AG04449 (cell line): ENCODE data around the gene JAKMIP1.

Source experiments
- CTCF ChIA-PET: fragments of 350-600 bp; formaldehyde crosslinking; extraction: SDS; loops from one replicate; lab custom pipeline; 2021; ENCODE audit warnings: antibody characterized with exemption; lab: Yijun Ruan, JAX
- POLR2A ChIA-PET: fragments of 400-600, 350-600 bp; formaldehyde crosslinking; extraction: SDS; loops from one replicate; lab custom pipeline; 2020; ENCODE audit warnings: antibody characterized with exemption, inconsistent platforms; lab: Yijun Ruan, JAX
- DNase-seq: peaks from one replicate; pipeline ENCODE4 v3.0.0-alpha.2; 2010; ENCODE audit warnings: low read depth, low spot score
- H3K4me3 ChIP-seq: 2 replicates; pipeline ENCODE4 v1.5.1; 2011; ENCODE audit warnings: low read depth, mild to moderate bottlenecking, control low read depth, low read length
- TF ChIP-seq, protein P1 (sequence below): IDR thresholded peaks from one replicate; pipeline ENCODE4 v1.5.1; 2011; ENCODE audit warnings: mild to moderate bottlenecking, moderate library complexity, low read length, control low read depth, inconsistent platforms; ENCODE audit not compliant: insufficient read depth; ENCODE audit errors: missing control alignments

JAKMIP1 gene

DNA sequence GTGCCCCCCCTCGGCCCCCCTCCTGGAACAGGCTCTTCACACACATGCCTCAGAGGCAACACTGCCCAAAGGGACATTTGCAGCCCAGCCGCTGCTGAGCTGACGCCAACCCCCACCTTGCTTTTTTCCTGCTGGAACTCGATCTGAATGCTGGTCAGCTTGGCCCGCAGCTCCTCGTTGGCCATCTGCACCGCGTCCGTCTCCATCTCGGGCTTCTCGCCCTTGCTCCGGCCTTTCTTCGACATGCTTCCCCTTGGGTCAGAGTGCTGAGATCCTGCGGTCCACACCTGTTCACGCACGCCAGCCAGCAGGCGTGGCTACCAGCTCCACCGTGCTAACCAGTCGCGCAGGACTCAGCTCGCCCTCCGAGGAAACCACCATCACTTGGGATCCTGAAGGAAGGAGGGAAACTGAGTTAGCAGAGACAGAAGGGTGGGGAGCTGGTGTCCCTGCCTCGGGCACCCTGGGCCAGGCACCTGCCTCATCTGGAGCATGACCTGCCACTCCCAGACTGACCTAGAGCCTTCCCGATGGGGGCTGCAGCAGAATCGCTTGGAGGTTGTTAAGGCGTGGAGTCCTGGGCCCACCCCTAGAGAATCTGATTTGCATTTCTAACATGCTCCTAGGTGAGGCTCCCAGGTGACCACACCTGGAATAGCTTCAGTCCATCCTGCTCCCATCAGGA lies 87.6 kb downstream of the JAKMIP1 start:
- TF ChIP-seq, protein P1, sequence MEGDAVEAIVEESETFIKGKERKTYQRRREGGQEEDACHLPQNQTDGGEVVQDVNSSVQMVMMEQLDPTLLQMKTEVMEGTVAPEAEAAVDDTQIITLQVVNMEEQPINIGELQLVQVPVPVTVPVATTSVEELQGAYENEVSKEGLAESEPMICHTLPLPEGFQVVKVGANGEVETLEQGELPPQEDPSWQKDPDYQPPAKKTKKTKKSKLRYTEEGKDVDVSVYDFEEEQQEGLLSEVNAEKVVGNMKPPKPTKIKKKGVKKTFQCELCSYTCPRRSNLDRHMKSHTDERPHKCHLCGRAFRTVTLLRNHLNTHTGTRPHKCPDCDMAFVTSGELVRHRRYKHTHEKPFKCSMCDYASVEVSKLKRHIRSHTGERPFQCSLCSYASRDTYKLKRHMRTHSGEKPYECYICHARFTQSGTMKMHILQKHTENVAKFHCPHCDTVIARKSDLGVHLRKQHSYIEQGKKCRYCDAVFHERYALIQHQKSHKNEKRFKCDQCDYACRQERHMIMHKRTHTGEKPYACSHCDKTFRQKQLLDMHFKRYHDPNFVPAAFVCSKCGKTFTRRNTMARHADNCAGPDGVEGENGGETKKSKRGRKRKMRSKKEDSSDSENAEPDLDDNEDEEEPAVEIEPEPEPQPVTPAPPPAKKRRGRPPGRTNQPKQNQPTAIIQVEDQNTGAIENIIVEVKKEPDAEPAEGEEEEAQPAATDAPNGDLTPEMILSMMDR: no peak
- ChIA-PET POLR2A (no interaction called here), CTCF (no interaction called here)
- H3K4me3 ChIP-seq: no peak overlapping the region
- DNase-seq: no peak

DNA sequence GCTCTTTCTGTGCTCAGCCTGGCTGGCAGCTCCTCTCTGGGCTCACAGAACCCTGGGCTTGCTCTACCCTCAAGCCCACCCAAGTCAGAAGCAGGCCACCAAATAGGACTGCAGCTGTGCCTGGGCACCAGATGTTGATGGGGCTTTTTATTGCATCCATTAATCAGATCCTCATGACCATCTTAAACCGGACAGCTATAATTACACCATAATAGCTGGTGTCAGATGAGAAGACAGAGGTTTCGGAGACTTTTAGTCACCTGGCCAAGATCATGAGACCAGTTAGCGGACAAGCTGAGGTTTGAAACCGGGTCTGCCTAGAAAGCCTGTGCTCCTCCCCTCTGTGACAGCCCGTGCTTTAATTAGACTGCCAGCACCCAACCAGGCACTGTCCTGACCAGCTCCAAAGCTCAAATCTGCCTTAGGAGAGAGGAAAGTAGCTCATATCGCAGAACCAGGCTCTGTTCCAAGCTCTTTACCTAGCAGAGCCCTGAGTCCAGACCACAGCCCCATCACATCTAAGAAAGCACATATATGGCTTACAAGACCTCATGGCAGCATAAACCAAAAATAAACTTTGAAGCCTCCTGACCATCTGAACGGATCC lies 88.9 kb downstream of the JAKMIP1 start:
- DNase-seq: no peak
- ChIA-PET POLR2A (no interaction called here), CTCF (no interaction called here)
- no peak overlapping the region for H3K4me3 ChIP-seq
- TF ChIP-seq, protein P1: no peak

DNA sequence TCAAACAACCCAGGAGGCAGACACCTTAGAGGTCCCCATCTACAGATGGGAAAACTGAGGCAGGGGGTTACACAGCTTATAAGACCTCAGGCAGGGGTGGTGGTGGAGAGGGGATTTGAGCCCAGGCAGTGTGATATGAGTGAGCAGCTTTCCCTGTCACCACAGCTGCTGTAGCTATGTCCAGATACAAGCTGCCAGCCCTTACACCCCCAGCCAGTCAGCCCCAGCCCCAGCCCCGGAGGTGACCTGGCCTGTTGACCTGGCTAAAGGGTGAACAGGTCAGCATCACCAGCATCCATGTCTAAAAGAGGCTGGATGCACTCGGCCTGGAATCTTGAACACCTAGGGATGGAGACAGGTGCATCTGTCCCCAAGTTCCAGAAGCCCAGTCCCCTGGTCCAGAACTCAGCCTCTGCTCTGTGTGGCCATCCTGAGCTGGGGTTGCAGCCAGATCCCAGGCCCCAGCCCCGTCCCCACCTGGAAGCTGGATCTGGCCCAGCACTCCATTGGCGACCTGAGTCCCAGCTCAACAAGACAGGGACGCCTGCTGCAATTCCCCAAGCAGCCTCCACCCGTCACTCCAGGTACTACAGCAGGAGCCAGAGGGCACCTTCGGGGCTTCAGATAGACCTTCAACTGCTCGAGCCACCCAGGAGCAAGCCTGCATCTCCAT lies 89.5 kb downstream of the JAKMIP1 start:
- CTCF ChIA-PET: no interaction called here
- no peak overlapping the region for H3K4me3 ChIP-seq

DNA sequence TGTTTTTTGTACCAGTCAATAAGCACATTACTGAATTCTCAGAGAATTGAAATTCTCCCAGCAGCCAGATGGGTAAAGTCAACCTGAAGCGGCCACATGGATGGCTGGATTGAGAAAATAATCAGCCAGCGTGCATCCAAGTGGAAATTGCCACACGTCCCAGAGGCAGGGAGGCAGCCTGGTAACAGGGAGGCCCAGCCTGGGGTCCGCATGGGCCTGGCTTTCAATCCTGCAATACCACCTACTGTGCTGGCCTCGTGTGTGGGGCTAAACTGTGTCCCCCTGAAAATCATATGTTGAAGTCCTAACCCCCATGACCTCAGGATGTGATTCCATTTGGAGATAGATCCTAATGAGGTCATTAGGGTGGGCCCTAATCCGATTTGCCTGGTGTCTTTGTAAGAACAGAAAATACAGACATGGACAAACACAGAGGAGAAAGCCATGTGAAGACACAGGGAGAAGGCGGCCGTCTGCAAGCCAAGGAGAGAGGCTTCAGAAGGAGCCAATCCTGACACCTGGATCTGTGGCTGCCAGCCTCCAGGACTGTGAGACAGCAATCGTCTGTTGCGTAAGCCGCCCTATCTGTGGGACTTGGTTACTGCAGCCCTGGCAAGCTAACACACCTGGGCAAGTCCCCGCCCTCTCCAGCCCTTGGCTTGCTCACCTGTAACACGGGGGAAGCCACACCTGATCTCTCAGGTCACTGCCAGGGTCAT lies 90.3 kb downstream of the JAKMIP1 start:
- DNase-seq: no peak
- ChIA-PET CTCF (no interaction called here), POLR2A (no interaction called here)
- TF ChIP-seq, protein P1: no peak
- H3K4me3 ChIP-seq: no peak overlapping the region

More for the DNA sequence above, 89.5 kb downstream of the JAKMIP1 start:
- no peak for DNase-seq
- TF ChIP-seq, protein P1: no peak
- POLR2A ChIA-PET: no interaction called here

DNA sequence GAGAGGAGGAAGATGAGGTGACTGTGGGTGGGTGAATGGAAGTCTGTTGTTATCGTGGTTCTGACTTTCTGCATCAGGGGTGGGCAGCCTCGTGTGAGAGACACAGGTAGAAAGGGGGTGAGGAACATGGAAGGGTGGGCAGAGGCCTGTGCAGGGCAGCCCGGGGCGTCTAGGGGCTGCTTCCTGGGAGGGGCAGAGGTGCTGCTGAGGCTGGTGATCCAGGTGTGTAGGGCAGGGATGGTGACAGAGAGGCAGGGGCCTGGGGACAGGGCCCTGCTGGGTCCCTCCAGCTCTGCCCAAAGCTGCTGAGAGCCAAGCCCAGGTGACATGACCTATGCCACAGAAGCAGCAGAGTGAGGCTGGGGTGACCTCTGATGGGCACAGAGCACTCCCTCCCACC lies 92.5 kb downstream of the JAKMIP1 start:
- no peak for DNase-seq
- TF ChIP-seq, protein P1: no peak
- H3K4me3 ChIP-seq: no peak overlapping the region
- ChIA-PET CTCF (no interaction called here), POLR2A (no interaction called here)
